Activated CD8-positive, alpha-beta T cell treated with anti-CD3 and anti-CD28 coated beads for 36 hours (primary cell): Measurements from ENCODE around the gene SEC16B. TPM values are rescaled to one million over a fixed set of nuclear protein-coding genes. Genes with fewer than 3 reads are reported as not detected.

Experiments used
- ATAC-seq: fragments of 200-7000 bp; cut with Tn5 transposase; one replicate; pipeline ENCODE4 v1.10.0; 2021; ENCODE audit warnings: mild to moderate bottlenecking, moderate library complexity
- CTCF ChIA-PET: fragments of 350-600 bp; sonication (Branson Sonifier 250); formaldehyde crosslinking; loops from one replicate; lab custom pipeline; 2021; ENCODE audit warnings: antibody characterized with exemption; lab: Charles Lee
- POLR2A ChIA-PET: fragments of 350-600 bp; sonication (Branson Sonifier 250); formaldehyde crosslinking; loops from one replicate; lab custom pipeline; 2021; ENCODE audit warnings: antibody characterized with exemption; lab: Charles Lee
- DNase-seq: peaks from one replicate; pipeline ENCODE4 v3.0.0-alpha.2; 2020
- H3K27ac Mint-ChIP-seq: one replicate; pipeline ENCODE4 v1.8.0; 2021; ENCODE audit warnings: mild to moderate bottlenecking, mixed read lengths
- H3K27me3 Mint-ChIP-seq: one replicate; pipeline ENCODE4 v1.8.0; 2021; ENCODE audit warnings: mixed read lengths
- H3K36me3 Mint-ChIP-seq: one replicate; pipeline ENCODE4 v1.8.0; 2021; ENCODE audit warnings: low read depth, mixed read lengths
- H3K4me1 Mint-ChIP-seq: one replicate; pipeline ENCODE4 v1.8.0; 2021; ENCODE audit warnings: low read depth, mixed read lengths
- H3K4me3 Mint-ChIP-seq: one replicate; pipeline ENCODE4 v1.8.0; 2021; ENCODE audit warnings: mild to moderate bottlenecking, moderate library complexity, mixed read lengths
- H3K9me3 Mint-ChIP-seq: one replicate; pipeline ENCODE4 v1.8.0; 2021; ENCODE audit warnings: mixed read lengths
- CTCF ChIP-seq: fragments of 200-600 bp; IDR thresholded peaks from one replicate; pipeline ENCODE4 v1.8.0; 2022; ENCODE audit warnings: antibody characterized with exemption, mild to moderate bottlenecking
- intact Hi-C: fragments of 100-400 bp; cut with micrococcal nuclease; formaldehyde crosslinking; loops from one replicate; pipeline ENCODE4 v1.10.0; 2022
- total RNA-seq, 2 experiments: library from RNA; stranded (reverse); gene quantifications; one replicate each; pipeline ENCODE4 v1.2.3, GENCODE V29; 2021

The SEC16B gene
- total RNA-seq, 2 experiments from 2014 or later = not detected

GRCh38 chr1:177926201-177926600, 43.7 kb downstream of the SEC16B start:
- CTCF ChIA-PET = interaction anchor here (1.0 kb wide), 1 partner anchor 19 kb away, joined by 3 read pairs; no protein-coding TSS in a partner anchor
- POLR2A ChIA-PET = interaction anchor here (0.6 kb wide), 1 partner anchor 438 kb away, joined by 3 read pairs; no protein-coding TSS in a partner anchor
- no peak for TF ChIP-seq CTCF
- H3K4me3 Mint-ChIP-seq = no peak overlapping the region
- DNase-seq = no peak
- ATAC-seq = no peak
- H3K9me3 Mint-ChIP-seq = no peaks in the 10 kb centered on the region
- no peaks in the 10 kb centered on the region for H3K27me3 Mint-ChIP-seq
- no peak overlapping the region for H3K27ac Mint-ChIP-seq
- intact Hi-C loops = no loop called here
- no peaks in the 10 kb centered on the region for H3K36me3 Mint-ChIP-seq
- no peaks in the 10 kb centered on the region for H3K4me1 Mint-ChIP-seq

GRCh38 chr1:177925006-177925405, 44.9 kb downstream of the SEC16B start:
- Mint-ChIP-seq H3K36me3 (no peaks in the 10 kb centered on the region), H3K27ac (no peak overlapping the region), H3K9me3 (no peaks in the 10 kb centered on the region), H3K4me1 (no peaks in the 10 kb centered on the region), H3K4me3 (no peak overlapping the region), H3K27me3 (no peaks in the 10 kb centered on the region)
- POLR2A ChIA-PET = no interaction called here
- CTCF ChIA-PET = no interaction called here
- intact Hi-C loops = no loop called here
- no peak for ATAC-seq
- no peak for DNase-seq
- no peak for TF ChIP-seq CTCF

- H3K36me3 Mint-ChIP-seq = no peaks in the 10 kb centered on the region
- POLR2A ChIA-PET = no interaction called here
Measured at GRCh38 chr1:177923441-177923840, 46.4 kb downstream of the SEC16B start.

GRCh38 chr1:177922209-177922608, 47.6 kb downstream of the SEC16B start:
- Mint-ChIP-seq H3K4me3 (no peak overlapping the region), H3K36me3 (no peaks in the 10 kb centered on the region), H3K27ac (no peak overlapping the region), H3K9me3 (no peaks in the 10 kb centered on the region), H3K27me3 (no peaks in the 10 kb centered on the region), H3K4me1 (no peaks in the 10 kb centered on the region)
- ATAC-seq (no peak), DNase-seq (no peak)
- CTCF ChIA-PET = interaction anchor here (1.0 to 1.1 kb wide), 2 partner anchors 8 to 23 kb away, joined by 3 read pairs; no protein-coding TSS in a partner anchor
- no peak for TF ChIP-seq CTCF
- intact Hi-C loops = no loop called here
- POLR2A ChIA-PET = no interaction called here

More at GRCh38 chr1:177923441-177923840, 46.4 kb downstream of the SEC16B start:
- ATAC-seq (no peak), DNase-seq (no peak)
- intact Hi-C loops = no loop called here
- no peak overlapping the region for H3K27ac Mint-ChIP-seq
- H3K27me3 Mint-ChIP-seq = no peaks in the 10 kb centered on the region
- H3K4me3 Mint-ChIP-seq = no peak overlapping the region
- no peaks in the 10 kb centered on the region for H3K9me3 Mint-ChIP-seq
- TF ChIP-seq CTCF = no peak
- CTCF ChIA-PET = no interaction called here
- no peaks in the 10 kb centered on the region for H3K4me1 Mint-ChIP-seq

GRCh38 chr1:177921590-177921989, 48.3 kb downstream of the SEC16B start:
- TF ChIP-seq CTCF = no peak
- Mint-ChIP-seq H3K27me3 (no peaks in the 10 kb centered on the region), H3K27ac (no peak overlapping the region), H3K4me3 (no peak overlapping the region), H3K36me3 (no peaks in the 10 kb centered on the region), H3K4me1 (no peaks in the 10 kb centered on the region), H3K9me3 (no peaks in the 10 kb centered on the region)
- CTCF ChIA-PET = interaction anchor here (1.1 kb wide), 1 partner anchor 24 kb away, joined by 3 read pairs; no protein-coding TSS in a partner anchor
- ATAC-seq (no peak), DNase-seq (no peak)
- intact Hi-C loops = no loop called here
- POLR2A ChIA-PET = no interaction called here
